LNCaP clone FGC (cell line): ENCODE results near the gene CUL1.

ENCODE experiments used
- DNase-seq: peaks from one replicate; pipeline ENCODE4 v3.0.0-alpha.2; 2011; ENCODE audit warnings: low read depth
- H3K4me3 ChIP-seq: 2 replicates; pipeline ENCODE4 v1.5.1; 2011; ENCODE audit warnings: mild to moderate bottlenecking, low read depth, low read length, control low read depth
- CTCF ChIP-seq: IDR thresholded peaks from 2 replicates; pipeline ENCODE4 v1.5.1; 2012; ENCODE audit warnings: mild to moderate bottlenecking; ENCODE audit not compliant: control insufficient read depth, insufficient read depth; ENCODE audit errors: extremely low read depth

Gene CUL1

GRCh38 chr7:148723846-148724245 lies 25.1 kb downstream of the CUL1 start:
- no peak for TF ChIP-seq CTCF
- no peak overlapping the region for H3K4me3 ChIP-seq
- no peak for DNase-seq

GRCh38 chr7:148726385-148726784 lies 27.7 kb downstream of the CUL1 start:
- H3K4me3 ChIP-seq, result no peak overlapping the region
- no peak for DNase-seq
- no peak for TF ChIP-seq CTCF

GRCh38 chr7:148727501-148728278 lies 29.0 kb downstream of the CUL1 start:
- DNase-seq, result no peak
- no peak for TF ChIP-seq CTCF
- H3K4me3 ChIP-seq, result no peak overlapping the region

- DNase-seq, result no peak
- TF ChIP-seq CTCF, result no peak
- H3K4me3 ChIP-seq, result no peak overlapping the region
Measured at GRCh38 chr7:148729984-148730733, 31.5 kb downstream of the CUL1 start.

GRCh38 chr7:148732862-148733261 lies 34.2 kb downstream of the CUL1 start:
- H3K4me3 ChIP-seq, result no peak overlapping the region
- no peak for TF ChIP-seq CTCF
- DNase-seq, result no peak

GRCh38 chr7:148733496-148733895 lies 34.8 kb downstream of the CUL1 start:
- no peak for DNase-seq
- no peak overlapping the region for H3K4me3 ChIP-seq
- TF ChIP-seq CTCF, result no peak

GRCh38 chr7:148735141-148735540 lies 36.4 kb downstream of the CUL1 start:
- no peak overlapping the region for H3K4me3 ChIP-seq
- TF ChIP-seq CTCF, result no peak
- DNase-seq, result no peak
